ENCODE measurements around the gene NELFA. TPM values are rescaled to one million over a fixed set of nuclear protein-coding genes. Genes with fewer than 3 reads are reported as not detected.
A peak's percentile ranks its signal among the peaks of the same experiment; 100 is the strongest.

NELFA gene
- total and polyA plus RNA-seq, 2 of the 13 experiments (the other 11 are each of a cell fraction or from before 2014, with no cell fraction given) = 13.3 to 18.5 TPM

GRCh38 chr4:2008921-2009650 is at the start of gene NELFA (continued):
- TF ChIP-seq THAP8 (CRISPR knock-in tag; IDR thresholded peaks at IDR 0.05; ENCODE audit: borderline replicate concordance) (peak; percentile 98), TAF15 (IDR thresholded peaks at IDR 0.05; ENCODE audit: low read depth, low read length, poor library complexity, severe bottlenecking) (no peak), ZIK1 (CRISPR knock-in tag; IDR thresholded peaks at IDR 0.05; ENCODE audit: borderline replicate concordance, low read depth) (peak; percentile 29; the same call in 1 of the 2 replicates), SALL1 (CRISPR knock-in tag; IDR thresholded peaks at IDR 0.05) (peak; percentile 78), RFX5 (IDR thresholded peaks at IDR 0.05; ENCODE audit: low read depth, low read length) (peak; percentile 59), ZNF724P (CRISPR knock-in tag; IDR thresholded peaks at IDR 0.05; ENCODE audit: borderline replicate concordance) (no peak), ZBTB40 (IDR thresholded peaks at IDR 0.05) (no peak), ZBTB40 (CRISPR knock-in tag; IDR thresholded peaks at IDR 0.05) (peak; percentile 71)
- TF ChIP-seq, protein P1, sequence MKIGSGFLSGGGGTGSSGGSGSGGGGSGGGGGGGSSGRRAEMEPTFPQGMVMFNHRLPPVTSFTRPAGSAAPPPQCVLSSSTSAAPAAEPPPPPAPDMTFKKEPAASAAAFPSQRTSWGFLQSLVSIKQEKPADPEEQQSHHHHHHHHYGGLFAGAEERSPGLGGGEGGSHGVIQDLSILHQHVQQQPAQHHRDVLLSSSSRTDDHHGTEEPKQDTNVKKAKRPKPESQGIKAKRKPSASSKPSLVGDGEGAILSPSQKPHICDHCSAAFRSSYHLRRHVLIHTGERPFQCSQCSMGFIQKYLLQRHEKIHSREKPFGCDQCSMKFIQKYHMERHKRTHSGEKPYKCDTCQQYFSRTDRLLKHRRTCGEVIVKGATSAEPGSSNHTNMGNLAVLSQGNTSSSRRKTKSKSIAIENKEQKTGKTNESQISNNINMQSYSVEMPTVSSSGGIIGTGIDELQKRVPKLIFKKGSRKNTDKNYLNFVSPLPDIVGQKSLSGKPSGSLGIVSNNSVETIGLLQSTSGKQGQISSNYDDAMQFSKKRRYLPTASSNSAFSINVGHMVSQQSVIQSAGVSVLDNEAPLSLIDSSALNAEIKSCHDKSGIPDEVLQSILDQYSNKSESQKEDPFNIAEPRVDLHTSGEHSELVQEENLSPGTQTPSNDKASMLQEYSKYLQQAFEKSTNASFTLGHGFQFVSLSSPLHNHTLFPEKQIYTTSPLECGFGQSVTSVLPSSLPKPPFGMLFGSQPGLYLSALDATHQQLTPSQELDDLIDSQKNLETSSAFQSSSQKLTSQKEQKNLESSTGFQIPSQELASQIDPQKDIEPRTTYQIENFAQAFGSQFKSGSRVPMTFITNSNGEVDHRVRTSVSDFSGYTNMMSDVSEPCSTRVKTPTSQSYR (CRISPR knock-in tag; IDR thresholded peaks at IDR 0.05; ENCODE audit: borderline replicate concordance) = peak; percentile 29; the same call in 1 of the 2 replicates
- TF ChIP-seq, protein P2, sequence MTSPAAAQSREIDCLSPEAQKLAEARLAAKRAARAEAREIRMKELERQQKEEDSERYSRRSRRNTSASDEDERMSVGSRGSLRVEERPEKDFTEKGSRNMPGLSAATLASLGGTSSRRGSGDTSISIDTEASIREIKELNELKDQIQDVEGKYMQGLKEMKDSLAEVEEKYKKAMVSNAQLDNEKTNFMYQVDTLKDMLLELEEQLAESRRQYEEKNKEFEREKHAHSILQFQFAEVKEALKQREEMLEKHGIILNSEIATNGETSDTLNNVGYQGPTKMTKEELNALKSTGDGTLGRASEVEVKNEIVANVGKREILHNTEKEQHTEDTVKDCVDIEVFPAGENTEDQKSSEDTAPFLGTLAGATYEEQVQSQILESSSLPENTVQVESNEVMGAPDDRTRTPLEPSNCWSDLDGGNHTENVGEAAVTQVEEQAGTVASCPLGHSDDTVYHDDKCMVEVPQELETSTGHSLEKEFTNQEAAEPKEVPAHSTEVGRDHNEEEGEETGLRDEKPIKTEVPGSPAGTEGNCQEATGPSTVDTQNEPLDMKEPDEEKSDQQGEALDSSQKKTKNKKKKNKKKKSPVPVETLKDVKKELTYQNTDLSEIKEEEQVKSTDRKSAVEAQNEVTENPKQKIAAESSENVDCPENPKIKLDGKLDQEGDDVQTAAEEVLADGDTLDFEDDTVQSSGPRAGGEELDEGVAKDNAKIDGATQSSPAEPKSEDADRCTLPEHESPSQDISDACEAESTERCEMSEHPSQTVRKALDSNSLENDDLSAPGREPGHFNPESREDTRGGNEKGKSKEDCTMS (CRISPR knock-in tag; conservative IDR thresholded peaks at IDR 0.05) = no peak
